GM12872 (cell line): Measurements from ENCODE around the gene HSBP1.

ENCODE experiments used
- CTCF ChIP-seq: IDR thresholded peaks from 3 replicates; pipeline ENCODE4 v1.5.1; 2011; ENCODE audit warnings: low read depth, mild to moderate bottlenecking, low read length, moderate library complexity; ENCODE audit not compliant: insufficient read depth

Gene HSBP1

GRCh38 chr16:83793179-83793578, 14.6 kb upstream of the HSBP1 start:
- no peak for TF ChIP-seq CTCF

- TF ChIP-seq CTCF: no peak
Observed at GRCh38 chr16:83794860-83795554, 12.8 kb upstream of the HSBP1 start.

GRCh38 chr16:83797013-83797412, 10.8 kb upstream of the HSBP1 start:
- no peak for TF ChIP-seq CTCF

GRCh38 chr16:83799336-83799735, 8.4 kb upstream of the HSBP1 start:
- TF ChIP-seq CTCF: no peak

GRCh38 chr16:83802135-83802534, 5.6 kb upstream of the HSBP1 start:
- no peak for TF ChIP-seq CTCF

- no peak for TF ChIP-seq CTCF
Observed at GRCh38 chr16:83802554-83803205, 5.1 kb upstream of the HSBP1 start.

- TF ChIP-seq CTCF: no peak
Observed at GRCh38 chr16:83803811-83804210, 4.0 kb upstream of the HSBP1 start.
